NCI-H345 treated with DMSO at 0.1 percent for 48 hours (cell line): ENCODE data around the gene OR2A25.

Experiments
- DNase-seq: peaks from one replicate; lab custom pipeline; 2025; ENCODE audit not compliant: unreplicated experiment; lab: John Stamatoyannopoulos, UW

The OR2A25 gene

DNA sequence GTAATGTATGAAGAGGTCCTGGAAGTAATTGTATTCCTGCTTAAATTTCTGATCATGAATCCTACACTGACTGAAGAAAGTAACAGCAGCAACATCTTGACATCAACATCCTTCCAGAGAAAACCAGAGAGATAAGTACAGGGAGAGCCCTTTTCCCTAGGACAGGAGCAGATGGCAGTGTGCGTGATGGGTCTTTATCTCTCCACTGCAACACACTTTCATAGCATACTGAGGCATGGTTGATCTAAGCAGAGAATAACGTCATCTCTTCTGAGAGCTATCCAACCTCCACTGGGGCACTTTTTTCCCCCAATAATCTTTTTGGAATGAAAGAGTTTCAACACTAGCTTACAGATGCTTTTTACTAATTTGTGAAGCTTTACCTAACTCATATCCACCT is 342 bp downstream of the OR2A25 start:
- DNase-seq: no peak

DNA sequence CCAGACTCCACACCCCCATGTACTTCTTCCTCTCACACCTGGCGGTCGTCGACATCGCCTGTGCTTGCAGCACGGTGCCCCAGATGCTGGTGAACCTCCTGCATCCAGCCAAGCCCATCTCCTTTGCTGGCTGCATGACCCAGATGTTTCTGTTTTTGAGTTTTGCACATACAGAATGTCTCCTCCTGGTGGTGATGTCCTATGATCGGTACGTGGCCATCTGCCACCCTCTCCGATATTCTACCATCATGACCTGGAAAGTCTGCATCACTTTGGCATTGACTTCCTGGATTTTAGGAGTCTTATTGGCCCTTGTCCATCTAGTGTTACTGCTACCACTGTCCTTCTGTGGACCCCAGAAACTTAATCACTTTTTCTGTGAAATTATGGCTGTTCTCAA is 4.8 kb downstream of the OR2A25 start:
- DNase-seq: no peak

DNA sequence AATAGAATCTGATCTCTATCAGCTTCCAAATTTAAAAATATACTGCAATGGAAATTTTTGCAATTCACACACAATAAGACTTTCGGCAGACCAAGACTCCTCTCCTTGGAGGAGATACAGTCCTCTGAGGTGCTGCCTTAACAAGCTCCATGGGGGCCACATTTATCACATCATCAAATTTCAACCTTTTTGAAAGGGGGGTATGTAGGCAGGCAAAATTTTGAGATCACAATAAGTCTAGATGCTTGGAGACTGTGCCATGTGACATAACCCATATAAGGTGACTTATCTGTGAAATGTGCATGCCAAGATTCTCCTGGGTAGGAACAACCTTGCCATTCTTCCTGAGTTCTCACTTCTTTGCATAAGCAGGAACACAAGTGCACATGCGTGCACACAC is 16.4 kb downstream of the OR2A25 start, which contains the start of gene OR2A12:
TSS of gene OR2A12 (plus strand) at position 301 of the 400 bp plus-strand sequence. CDS start 8,830 bp downstream, outside the sequence.
- no peak for DNase-seq

DNA sequence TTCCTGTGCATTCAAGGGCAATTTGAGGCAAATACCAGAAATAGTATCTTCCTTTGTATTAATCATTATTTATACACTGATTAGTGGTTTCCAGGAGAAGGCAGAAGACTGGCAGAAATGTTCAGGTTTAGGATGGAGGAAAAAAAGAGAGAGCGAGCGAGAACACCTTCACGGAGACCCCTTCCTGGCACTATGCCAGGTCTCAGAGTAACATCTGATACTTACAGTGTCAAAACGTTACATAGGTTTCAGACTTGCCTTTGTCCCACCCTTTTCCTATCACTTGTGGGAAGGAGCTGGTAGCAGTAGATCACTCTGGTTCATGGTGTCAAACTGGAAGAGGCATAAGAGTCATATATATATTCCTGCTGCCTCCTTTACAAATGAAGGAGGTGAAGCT is 17.1 kb downstream of the OR2A25 start:
- DNase-seq: no peak

DNA sequence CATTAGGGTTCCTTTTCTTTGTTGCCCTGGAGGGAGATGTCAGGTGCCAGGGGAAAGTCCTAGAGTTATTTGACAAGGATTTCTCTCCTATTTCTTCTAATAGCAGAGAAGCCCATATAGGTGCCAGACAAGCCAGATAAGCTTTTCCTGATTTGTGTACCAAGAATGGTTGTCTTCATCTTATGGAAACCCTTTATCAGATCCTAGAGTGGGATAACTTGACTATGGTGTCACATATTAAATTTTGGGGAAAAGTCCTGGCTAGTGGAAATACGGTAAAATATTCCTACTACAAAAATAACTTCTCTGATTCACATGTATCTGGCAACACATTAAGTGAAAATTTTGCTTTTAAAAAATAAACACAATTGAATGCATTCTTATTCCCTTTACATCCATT is 17.6 kb downstream of the OR2A25 start:
- no peak for DNase-seq

DNA sequence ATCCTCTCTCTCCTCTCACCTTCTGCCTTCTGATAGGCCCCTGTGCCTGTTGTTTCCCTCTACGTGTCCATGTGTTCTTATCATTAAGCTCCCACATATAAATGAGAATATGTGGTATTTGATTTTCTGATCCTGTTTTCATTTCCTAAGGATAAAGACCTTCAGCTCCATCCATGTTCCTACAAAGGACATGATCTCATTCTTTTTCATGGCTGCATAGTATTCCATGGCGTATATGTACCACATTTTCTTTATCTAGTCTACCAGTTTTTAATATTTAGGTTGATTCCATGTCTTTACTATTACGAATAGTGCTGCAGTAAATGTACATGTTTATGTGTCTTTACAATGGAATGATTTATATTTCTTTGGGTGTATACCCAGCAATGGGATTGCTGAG is 21.1 kb downstream of the OR2A25 start:
- no peak for DNase-seq

DNA sequence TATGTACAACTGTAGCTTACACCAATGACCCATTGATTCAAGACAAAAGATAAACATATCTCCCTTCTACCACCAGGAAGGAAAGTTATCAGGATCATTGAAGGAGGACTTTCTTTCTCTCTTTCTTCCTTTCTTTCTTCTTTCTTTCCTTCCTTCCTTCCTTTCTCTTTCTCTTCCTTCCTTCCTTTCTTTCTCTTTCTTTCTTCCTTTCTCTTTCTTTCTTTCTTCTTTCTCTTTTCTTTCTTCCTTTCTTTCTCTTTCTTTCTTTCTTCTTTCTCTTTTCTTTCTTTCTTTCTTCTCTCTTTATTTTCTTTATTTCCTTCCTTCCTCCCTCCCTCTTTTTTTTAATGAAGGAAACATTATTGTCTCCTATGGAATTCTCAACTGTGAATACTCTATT is 29.2 kb downstream of the OR2A25 start:
- DNase-seq: no peak

DNA sequence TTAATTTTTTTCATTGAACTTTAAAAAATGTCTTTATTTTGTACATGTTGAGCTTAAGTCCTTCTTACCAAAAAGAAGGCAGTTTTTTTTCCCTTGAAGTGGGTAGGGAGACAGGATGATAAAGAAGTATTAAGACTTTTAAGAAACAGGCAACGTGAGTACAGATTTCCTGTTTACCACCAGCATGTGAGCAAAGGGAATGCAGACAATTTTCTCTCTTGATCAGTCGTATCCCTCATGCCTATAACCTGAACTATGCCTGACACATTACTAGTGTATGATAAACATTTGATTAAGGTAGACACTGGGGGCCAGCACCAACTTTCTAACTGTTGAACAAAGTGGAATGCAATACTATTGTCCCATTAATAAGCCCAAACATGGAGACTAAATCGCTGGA is 31.0 kb downstream of the OR2A25 start:
- DNase-seq: no peak

DNA sequence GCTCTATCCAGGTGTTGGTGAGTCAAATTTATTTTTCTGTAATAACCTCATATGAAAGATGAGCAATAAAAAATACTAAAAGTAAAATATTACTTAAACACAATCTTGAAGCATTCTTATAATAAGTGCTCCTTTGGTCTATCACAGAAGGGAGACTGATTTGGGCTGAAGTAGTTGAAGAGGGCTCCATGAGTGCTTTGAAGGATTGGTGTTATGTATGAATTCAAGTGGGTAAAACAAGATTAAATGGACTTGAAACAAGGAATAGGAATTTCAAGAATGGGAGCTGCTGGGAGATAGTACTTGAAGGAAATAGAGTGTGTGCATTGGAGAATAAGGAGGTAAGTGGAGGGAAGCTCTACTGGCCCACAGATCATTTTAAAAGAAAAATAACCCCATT is 32.4 kb downstream of the OR2A25 start:
- no peak for DNase-seq

DNA sequence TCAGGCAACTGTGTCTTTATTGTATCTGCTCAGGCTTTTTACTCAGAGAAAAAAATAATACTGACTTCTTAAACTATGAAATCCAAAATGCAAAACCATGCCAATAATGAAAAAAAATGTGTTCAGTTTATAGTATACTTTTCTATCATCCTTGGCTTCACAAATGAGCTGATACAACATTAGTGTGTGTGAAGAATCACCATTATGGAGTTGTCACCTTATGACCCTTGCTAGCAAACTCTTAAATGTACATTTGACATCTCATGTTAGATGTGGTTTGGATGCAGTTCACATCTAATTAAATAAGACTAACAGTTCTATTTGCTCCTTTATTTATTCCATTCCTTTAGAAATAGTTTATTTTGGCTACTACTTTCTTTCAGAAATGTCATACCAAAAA is 35.6 kb downstream of the OR2A25 start:
- no peak for DNase-seq

DNA sequence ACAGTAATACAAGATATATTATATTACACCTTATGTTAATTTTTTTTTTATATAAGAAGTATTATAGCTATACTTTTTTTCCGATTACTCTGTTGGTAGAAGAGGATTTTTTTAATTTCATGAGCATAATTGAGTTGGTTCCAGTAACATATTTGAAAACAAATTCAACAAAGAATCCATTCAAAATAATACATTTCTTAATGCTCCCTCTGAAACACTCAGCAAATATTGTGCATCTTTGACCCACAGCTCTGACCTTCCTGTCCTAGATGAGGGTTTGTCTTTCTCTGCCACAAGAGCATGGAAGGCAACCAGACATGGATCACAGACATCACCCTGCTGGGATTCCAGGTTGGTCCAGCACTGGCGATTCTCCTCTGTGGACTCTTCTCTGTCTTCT is 39.7 kb downstream of the OR2A25 start, which contains the start of gene OR2A2:
TSS of gene OR2A2 (plus strand) at position 301 of the 400 bp plus-strand sequence. CDS start at position 301, 0 bp downstream.
- no peak for DNase-seq

DNA sequence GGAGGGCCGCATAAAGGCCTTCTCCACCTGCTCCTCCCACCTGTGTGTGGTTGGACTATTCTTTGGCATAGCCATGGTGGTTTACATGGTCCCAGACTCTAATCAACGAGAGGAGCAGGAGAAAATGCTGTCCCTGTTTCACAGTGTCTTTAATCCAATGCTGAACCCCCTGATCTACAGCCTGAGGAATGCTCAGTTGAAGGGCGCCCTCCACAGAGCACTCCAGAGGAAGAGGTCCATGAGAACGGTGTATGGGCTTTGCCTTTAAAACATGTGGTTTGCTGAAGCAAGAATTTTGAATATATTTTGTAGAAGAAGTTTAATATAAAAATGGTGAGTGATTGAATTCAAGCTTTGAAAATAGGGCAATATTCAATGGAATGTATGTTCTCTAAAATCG is 40.7 kb downstream of the OR2A25 start:
- no peak for DNase-seq

DNA sequence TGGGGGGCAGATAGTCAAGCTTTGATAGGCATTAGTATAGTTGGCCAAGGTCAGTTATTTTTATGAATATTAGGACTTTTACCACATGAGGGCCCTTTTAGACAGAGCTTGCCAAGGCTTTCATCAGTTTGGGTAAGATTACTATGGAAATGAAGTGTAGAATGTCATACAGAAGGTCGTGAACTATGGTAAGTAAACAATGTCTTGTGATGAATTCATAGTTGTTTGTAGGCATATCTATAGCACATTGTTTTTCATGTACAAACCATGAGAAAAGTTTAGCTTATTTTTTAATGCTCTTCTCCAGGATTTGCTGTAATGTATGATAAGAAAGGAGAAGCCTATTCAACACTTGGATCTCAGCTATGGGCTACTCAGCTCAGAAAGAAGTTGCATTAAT is 44.0 kb downstream of the OR2A25 start:
- DNase-seq: no peak

DNA sequence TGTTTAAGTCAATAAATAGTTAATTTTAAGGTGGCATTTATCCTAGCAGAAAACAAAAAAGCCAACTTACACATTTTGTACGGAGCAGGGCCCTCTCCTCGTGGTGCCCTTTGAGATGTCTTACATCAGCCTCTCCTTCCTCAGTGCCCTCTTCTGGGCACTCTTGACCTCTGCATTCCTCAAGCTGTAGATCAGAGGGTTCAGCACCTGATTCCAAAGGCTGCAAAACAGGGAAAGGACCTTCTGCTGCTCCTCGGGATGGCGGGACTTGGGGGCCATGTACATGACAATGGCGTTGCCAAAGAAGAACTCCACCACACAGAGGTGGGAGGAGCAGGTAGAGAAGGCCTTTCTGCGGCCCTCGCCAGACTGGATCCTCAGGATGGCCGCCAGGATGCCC is 48.7 kb downstream of the OR2A25 start:
- DNase-seq: no peak

DNA sequence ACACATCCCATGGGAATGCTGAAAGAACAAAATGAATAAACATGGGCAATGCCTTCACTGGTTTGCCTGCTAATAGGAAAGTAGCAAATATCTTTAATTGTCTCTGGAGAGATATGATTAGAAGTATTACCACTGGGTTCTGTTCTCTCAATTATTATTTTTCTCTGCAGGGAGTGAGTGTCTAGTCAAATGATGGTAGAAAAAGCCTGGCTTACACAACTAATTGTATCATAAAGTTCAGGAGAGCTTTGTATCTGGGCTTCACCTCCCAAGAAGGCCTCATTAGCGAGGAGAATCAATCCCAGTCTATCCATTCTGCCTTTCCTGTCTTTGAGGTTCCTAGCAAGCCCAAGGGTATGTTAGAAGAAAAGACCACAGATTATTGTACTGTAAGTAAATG is 53.3 kb downstream of the OR2A25 start, which contains the start of gene OR2A14:
TSS of gene OR2A14 (plus strand) at position 301 of the 400 bp plus-strand sequence. CDS start 5,937 bp downstream, outside the sequence.
- DNase-seq: no peak
